Head of caudate nucleus (tissue), 42 donors: ENCODE measurements around the gene PLAC9.

Experiments used
- DNase-seq, 42 donors: peaks; one replicate each; pipeline versions ENCODE4 v3.0.0 to v3.0.0-alpha.2; 2020 to 2021; ENCODE audit warnings: mixed read lengths in 7 of 42
- intact Hi-C: fragments of 100-400 bp; cut with DNase I; formaldehyde crosslinking; loops from one replicate; pipeline ENCODE4 v1.15.0; 2022

Gene PLAC9

GRCh38 chr10:80156216-80156615 is 23.7 kb downstream of the PLAC9 start:
- no peak for DNase-seq
- intact Hi-C loops, result loop anchor here (10.0 kb wide), 1 partner anchor 49 kb away; the partner anchor contains the start of gene ANXA11

- no peak for DNase-seq
- intact Hi-C loops, result loop anchor here (10.0 kb wide), 1 partner anchor 47 kb away; the partner anchor contains the start of gene ANXA11
These were observed 25.0 kb downstream of the PLAC9 start for GRCh38 chr10:80157561-80157960.

- no peak for DNase-seq
- intact Hi-C loops, result loop anchor here (10.0 kb wide), 1 partner anchor 47 kb away; the partner anchor contains the start of gene ANXA11
These were observed 25.6 kb downstream of the PLAC9 start for GRCh38 chr10:80158126-80158525.

GRCh38 chr10:80158598-80159127 is 26.1 kb downstream of the PLAC9 start:
- intact Hi-C loops, result loop anchor here (10.0 kb wide), 1 partner anchor 46 kb away; the partner anchor contains the start of gene ANXA11
- peak; percentile 35 to 91 (median 70) for DNase-seq

GRCh38 chr10:80159166-80159873 is 26.8 kb downstream of the PLAC9 start:
- no peak for DNase-seq
- intact Hi-C loops, result loop anchor here (10.0 kb wide), 1 partner anchor 45 kb away; the partner anchor contains the start of gene ANXA11

GRCh38 chr10:80160361-80161320 is 28.1 kb downstream of the PLAC9 start:
- intact Hi-C loops, result no loop called here
- DNase-seq, result no peak

- intact Hi-C loops, result no loop called here
- peak in 1 of 42 donors; percentile 26 for DNase-seq
These were observed 29.0 kb downstream of the PLAC9 start for GRCh38 chr10:80161321-80162083.

GRCh38 chr10:80163741-80164341 is 31.3 kb downstream of the PLAC9 start:
- DNase-seq, result peak in 1 of 42 donors; percentile 0

GRCh38 chr10:80164596-80164995 is 32.1 kb downstream of the PLAC9 start:
- intact Hi-C loops, result no loop called here
- DNase-seq, result no peak

More at GRCh38 chr10:80163741-80164341, 31.3 kb downstream of the PLAC9 start:
- intact Hi-C loops, result no loop called here

- DNase-seq, result no peak
- intact Hi-C loops, result no loop called here
These were observed 32.6 kb downstream of the PLAC9 start for GRCh38 chr10:80165173-80165572.

- DNase-seq, result no peak
- intact Hi-C loops, result no loop called here
These were observed 34.3 kb downstream of the PLAC9 start for GRCh38 chr10:80166581-80167470.

GRCh38 chr10:80167471-80168161 is 35.1 kb downstream of the PLAC9 start:
- intact Hi-C loops, result no loop called here
- no peak for DNase-seq

- peak in 1 of 42 donors; percentile 25 for DNase-seq
- intact Hi-C loops, result no loop called here
These were observed 35.6 kb downstream of the PLAC9 start for GRCh38 chr10:80168162-80168511.

- intact Hi-C loops, result no loop called here
- no peak for DNase-seq
These were observed 36.3 kb downstream of the PLAC9 start for GRCh38 chr10:80168679-80169380.

GRCh38 chr10:80170026-80170425 is 37.5 kb downstream of the PLAC9 start:
- no peak for DNase-seq
- intact Hi-C loops, result no loop called here

- peak in 1 of 42 donors; percentile 10 for DNase-seq
- intact Hi-C loops, result no loop called here
These were observed 38.1 kb downstream of the PLAC9 start for GRCh38 chr10:80170641-80171040.
